Body of pancreas (tissue), 4 donors: ENCODE measurements around the gene SPNS3. TPM values are rescaled to one million over a fixed set of nuclear protein-coding genes. Genes with fewer than 3 reads are reported as not detected.
A peak's percentile ranks its signal among the peaks of the same experiment; 100 is the strongest.

Experiments
- ATAC-seq: fragments of 150-250 bp; one replicate; pipeline ENCODE4 v1.9.1; 2016
- DNase-seq, 4 donors: peaks; one replicate each; pipeline ENCODE4 v3.0.0-alpha.2; 2019
- H3K27ac ChIP-seq, 4 donors: fragments of 200-600 bp; sonication (generic); 1 replicate in 3 of 4; 2 replicates in 1 of 4; pipeline versions ENCODE4 v1.5.1 to v1.6.1; 2016 to 2019; ENCODE audit warnings: mild to moderate bottlenecking in 1 of 4, mixed read lengths in 1 of 4, moderate library complexity in 1 of 4
- H3K27me3 ChIP-seq, 2 donors: fragments of 200-600 bp; sonication (generic); one replicate each; pipeline ENCODE4 v1.6.0; 2016; ENCODE audit warnings: mild to moderate bottlenecking in 1 of 2
- H3K36me3 ChIP-seq, 2 donors: fragments of 200-600 bp; sonication (generic); replicated peaks in 1 of 2; 2 replicates each; pipeline ENCODE4 v1.5.1; 2016; ENCODE audit warnings: low read depth in 2 of 2; ENCODE audit not compliant: insufficient read depth in 1 of 2
- H3K4me1 ChIP-seq: fragments of 200-600 bp; sonication (generic); one replicate; pipeline ENCODE4 v1.6.0; 2016
- H3K4me3 ChIP-seq, 2 donors: fragments of 200-600 bp; sonication (generic); 1 replicate in 1 of 2; 2 replicates in 1 of 2; pipeline ENCODE4 v1.5.1; 2016 to 2019
- H3K9me3 ChIP-seq, 3 donors: fragments of 200-600 bp; sonication (generic); 1 replicate in 2 of 3; 2 replicates in 1 of 3; pipeline ENCODE4 v1.5.1; 2016
- CTCF ChIP-seq, 7 experiments: fragments of 450-650 bp in 4 of 7; fragments of 200-600 bp in 3 of 7; sonication (generic) in 3 of 7; IDR thresholded peaks; one replicate each; pipeline ENCODE4 v1.5.1; 2016 to 2019; ENCODE audit warnings: antibody characterized with exemption in 7 of 7
- POLR2A ChIP-seq, 3 donors: fragments of 450-650 bp; IDR thresholded peaks; one replicate each; pipeline ENCODE4 v1.6.1; 2016; ENCODE audit warnings: antibody characterized with exemption in 3 of 3, mild to moderate bottlenecking in 2 of 3
- WGBS, 2 donors: methylation state at CpG; one replicate each; pipeline ENCODE4 v1.1.5; 2017; 5-methylcytosine and 5-hydroxymethylcytosine counted together
- intact Hi-C: fragments of 100-400 bp; cut with DNase I; formaldehyde crosslinking; loops from one replicate; pipeline ENCODE4 v1.15.1; 2023
- total RNA-seq, 2 donors: library from RNA; depleted of rRNA; stranded (reverse); fragments of >200 nt; gene quantifications; one replicate each; pipeline ENCODE4 v1.1.0, GENCODE V29; 2016

The SPNS3 gene
- total RNA-seq, 2 donors from 2014 or later: not detected

DNA sequence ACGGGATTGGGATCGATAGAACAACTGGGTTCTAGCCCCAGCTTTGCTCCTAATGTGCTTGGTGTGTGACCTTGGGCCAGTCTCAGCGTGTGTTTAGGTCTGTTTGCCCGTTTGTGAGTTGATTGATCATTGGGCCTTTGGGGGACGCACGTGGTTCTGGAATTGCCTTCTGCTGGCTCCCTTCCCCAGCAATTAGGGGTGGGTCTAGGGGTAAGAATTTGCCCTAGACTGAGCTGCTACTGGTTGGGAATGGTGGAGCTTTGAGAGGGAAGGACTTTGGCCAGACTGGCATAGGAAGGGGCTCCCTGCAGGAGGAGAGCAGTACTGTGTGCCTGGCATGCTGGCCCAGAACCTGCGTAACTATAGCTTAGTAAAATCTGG lies 66.4 kb downstream of the SPNS3 start:
- peak in 2 of 4 donors; percentile 39 to 40 for DNase-seq
- H3K9me3 ChIP-seq: no peaks in the 10 kb centered on the region
- no peaks in the 10 kb centered on the region for H3K27me3 ChIP-seq
- H3K36me3 ChIP-seq: no peaks in the 10 kb centered on the region
- peak overlapping the region in 1 of 2 donors; percentile 32 for H3K4me3 ChIP-seq
- ATAC-seq: peak; percentile 12
- peaks cover 71% of the 10 kb centered on the region for H3K4me1 ChIP-seq
- peak overlapping the region; percentile 1 to 88 (median 54) for H3K27ac ChIP-seq
- TF ChIP-seq POLR2A (IDR thresholded peaks at IDR 0.05) (no peak), CTCF (IDR thresholded peaks at IDR 0.05) (peak in 3 of 7 experiments; percentile 11 to 31 (median 31))
- 0 to 11% methylated on average over 3 to 7 of the region's 7 CpGs for WGBS, 2 donors
- intact Hi-C loops: no loop called here

GRCh38 chr17:4501295-4501949 lies 67.7 kb downstream of the SPNS3 start:
- Histone ChIP-seq H3K36me3 (no peaks in the 10 kb centered on the region), H3K4me1 (peaks cover 77% of the 10 kb centered on the region), H3K4me3 (no peak overlapping the region), H3K27me3 (no peaks in the 10 kb centered on the region), H3K27ac (peak overlapping the region in 3 of 4 donors; percentile 30 to 59 (median 48)), H3K9me3 (no peaks in the 10 kb centered on the region)
- no peak for TF ChIP-seq CTCF (IDR thresholded peaks at IDR 0.05)
- TF ChIP-seq POLR2A (IDR thresholded peaks at IDR 0.05): no peak
- DNase-seq (no peak), ATAC-seq (no peak)
- 35 to 36% methylated on average over 3 of the region's 3 CpGs for WGBS, 2 donors
- intact Hi-C loops: no loop called here

DNA sequence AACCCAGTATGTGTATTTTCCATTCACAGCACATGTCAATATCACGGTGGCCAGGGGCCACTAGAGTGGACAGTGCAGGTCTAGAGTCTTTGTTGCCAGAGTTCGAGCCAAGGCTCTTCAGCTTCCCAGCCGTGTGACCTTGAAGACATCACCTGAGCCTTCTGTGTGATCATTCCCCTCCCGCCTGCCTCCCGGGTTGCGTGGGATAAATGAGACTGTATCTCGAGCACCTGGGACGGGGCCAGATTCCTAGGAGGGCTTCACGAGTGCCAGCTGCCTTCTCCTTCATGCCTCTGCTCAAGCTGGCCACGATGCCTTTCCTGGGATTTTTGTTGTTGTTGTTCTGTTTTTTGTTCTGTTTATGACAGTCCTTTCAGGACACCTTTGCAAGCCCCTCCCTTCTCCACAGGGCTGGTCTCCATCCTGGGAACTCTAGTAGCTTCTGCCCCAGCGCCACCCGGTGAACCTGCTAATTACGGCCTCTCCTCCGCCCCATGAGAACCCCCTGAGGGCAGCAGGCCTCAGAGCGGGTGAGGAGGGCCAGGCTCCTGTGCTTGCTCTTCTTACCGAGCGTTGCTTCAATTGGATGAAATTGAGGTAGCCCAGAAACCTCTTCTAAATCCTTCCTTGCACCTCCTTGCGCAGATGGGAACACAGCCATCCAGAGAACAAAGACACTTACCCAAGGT lies 68.9 kb downstream of the SPNS3 start:
- intact Hi-C loops: no loop called here
- 42 to 47% methylated on average over 15 to 18 of the region's 18 CpGs for WGBS, 2 donors
- H3K36me3 ChIP-seq: no peaks in the 10 kb centered on the region
- peaks cover 80% of the 10 kb centered on the region for H3K4me1 ChIP-seq
- ATAC-seq (no peak), DNase-seq (no peak)
- no peak overlapping the region for H3K27ac ChIP-seq
- TF ChIP-seq CTCF (IDR thresholded peaks at IDR 0.05) (no peak), POLR2A (IDR thresholded peaks at IDR 0.05) (no peak)
- no peaks in the 10 kb centered on the region for H3K9me3 ChIP-seq
- no peak overlapping the region for H3K4me3 ChIP-seq
- H3K27me3 ChIP-seq: no peaks in the 10 kb centered on the region

DNA sequence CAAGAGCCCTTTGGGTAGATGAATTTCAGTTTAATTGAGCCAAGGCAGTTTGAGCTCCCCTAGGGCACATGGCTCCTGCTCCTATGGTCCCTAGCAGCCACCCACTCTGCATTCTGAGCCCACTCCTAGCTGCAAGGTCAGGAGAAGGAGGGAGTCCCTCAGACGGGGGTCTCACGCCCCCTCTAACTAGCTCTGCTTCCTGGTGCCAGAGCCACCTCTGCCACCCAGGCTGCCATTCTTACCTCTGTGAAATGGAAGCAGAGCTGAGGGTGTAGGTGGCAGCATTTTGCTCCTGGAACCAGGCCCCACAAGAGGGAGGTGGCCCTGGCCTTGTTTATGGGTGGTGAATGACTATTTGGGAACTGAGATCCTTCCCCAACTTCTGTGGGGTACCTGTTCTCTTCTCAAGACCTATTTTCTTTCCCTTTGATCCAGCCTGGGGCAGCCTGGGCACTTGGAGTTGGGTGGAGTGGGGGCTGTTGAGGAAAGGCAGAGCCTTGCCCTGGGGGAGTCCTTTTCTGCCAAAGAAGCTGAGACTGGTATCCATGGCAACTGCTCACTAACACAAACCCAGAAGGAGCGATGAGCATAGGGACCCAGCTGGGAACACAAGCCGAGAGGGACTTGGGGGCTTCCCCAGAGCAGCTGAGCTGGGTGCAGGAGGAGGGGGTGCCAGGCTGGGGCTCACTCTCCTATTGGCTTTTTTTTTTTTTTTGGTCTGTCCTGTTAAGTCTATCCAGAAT lies 69.7 kb downstream of the SPNS3 start:
- Histone ChIP-seq H3K27ac (no peak overlapping the region), H3K4me1 (peaks cover 78% of the 10 kb centered on the region), H3K36me3 (no peaks in the 10 kb centered on the region), H3K4me3 (no peak overlapping the region), H3K27me3 (no peaks in the 10 kb centered on the region), H3K9me3 (no peaks in the 10 kb centered on the region)
- intact Hi-C loops: no loop called here
- TF ChIP-seq POLR2A (IDR thresholded peaks at IDR 0.05) (no peak), CTCF (IDR thresholded peaks at IDR 0.05) (no peak)
- ATAC-seq: no peak
- DNase-seq: no peak
- 73 to 79% methylated on average over 3 to 4 of the region's 4 CpGs for WGBS, 2 donors
